Breast epithelium (tissue), 4 donors: ENCODE data around the gene TMEM115. TPM values are rescaled to one million over a fixed set of nuclear protein-coding genes. Genes with fewer than 3 reads are reported as not detected.

Source experiments
- DNase-seq, 2 donors: peaks; one replicate each; pipeline ENCODE4 v3.0.0-alpha.2; 2019; ENCODE audit warnings: low spot score in 2 of 2
- H3K27ac ChIP-seq, 2 donors: fragments of 200-600 bp; sonication (generic) in 1 of 2; one replicate each; pipeline ENCODE4 v1.5.1; 2016 to 2019; ENCODE audit warnings: mild to moderate bottlenecking in 1 of 2
- H3K27me3 ChIP-seq, 2 donors: fragments of 200-600 bp; sonication (generic) in 1 of 2; one replicate each; pipeline versions ENCODE4 v1.5.1 to v1.6.0; 2017 to 2019; ENCODE audit warnings: control low read depth in 1 of 2, mild to moderate bottlenecking in 1 of 2
- H3K36me3 ChIP-seq: fragments of 200-600 bp; one replicate; pipeline ENCODE4 v1.5.1; 2019
- H3K4me1 ChIP-seq, 2 donors: fragments of 200-600 bp; sonication (generic); one replicate each; pipeline ENCODE4 v1.5.1; 2016 to 2019; ENCODE audit warnings: control low read depth in 1 of 2
- H3K4me3 ChIP-seq, 3 donors: fragments of 200-600 bp; sonication (generic); 1 replicate in 2 of 3; 2 replicates in 1 of 3; pipeline ENCODE4 v1.5.1; 2016 to 2019; ENCODE audit warnings: mild to moderate bottlenecking in 3 of 3, moderate library complexity in 2 of 3
- H3K9me3 ChIP-seq, 2 donors: fragments of 200-600 bp; sonication (generic) in 1 of 2; one replicate each; pipeline ENCODE4 v1.5.1; 2016 to 2019; ENCODE audit warnings: control low read depth in 1 of 2
- POLR2A ChIP-seq: fragments of 450-650 bp; IDR thresholded peaks from one replicate; pipeline ENCODE4 v1.6.1; 2016; ENCODE audit warnings: antibody characterized with exemption, mild to moderate bottlenecking, moderate library complexity
- POLR2AphosphoS5 ChIP-seq, 3 donors: sonication (generic); formaldehyde crosslinking; IDR thresholded peaks; one replicate each; pipeline ENCODE4 v1.6.1; 2017; ENCODE audit warnings: antibody characterized with exemption in 3 of 3
- intact Hi-C: fragments of 100-400 bp; cut with DNase I; formaldehyde crosslinking; loops from one replicate; pipeline ENCODE4 v1.15.1; 2023; ENCODE audit warnings: low total_unique reads
- total RNA-seq, 3 donors: library from RNA; depleted of rRNA; stranded (reverse); fragments of >200 nt; gene quantifications; one replicate each; pipeline ENCODE4 v1.1.0, GENCODE V29; 2016
- TF ChIP-seq, protein P1 (sequence below), 3 donors: fragments of 450-650 bp; IDR thresholded peaks; one replicate each; pipeline ENCODE4 v1.5.1; 2016 to 2017; ENCODE audit warnings: antibody characterized with exemption in 3 of 3, mild to moderate bottlenecking in 3 of 3, moderate library complexity in 3 of 3

TMEM115 gene, protein sequence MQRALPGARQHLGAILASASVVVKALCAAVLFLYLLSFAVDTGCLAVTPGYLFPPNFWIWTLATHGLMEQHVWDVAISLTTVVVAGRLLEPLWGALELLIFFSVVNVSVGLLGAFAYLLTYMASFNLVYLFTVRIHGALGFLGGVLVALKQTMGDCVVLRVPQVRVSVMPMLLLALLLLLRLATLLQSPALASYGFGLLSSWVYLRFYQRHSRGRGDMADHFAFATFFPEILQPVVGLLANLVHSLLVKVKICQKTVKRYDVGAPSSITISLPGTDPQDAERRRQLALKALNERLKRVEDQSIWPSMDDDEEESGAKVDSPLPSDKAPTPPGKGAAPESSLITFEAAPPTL
- total RNA-seq, result 10 to 100 TPM; 46.7 to 67.3 (median 47.9) TPM

DNA sequence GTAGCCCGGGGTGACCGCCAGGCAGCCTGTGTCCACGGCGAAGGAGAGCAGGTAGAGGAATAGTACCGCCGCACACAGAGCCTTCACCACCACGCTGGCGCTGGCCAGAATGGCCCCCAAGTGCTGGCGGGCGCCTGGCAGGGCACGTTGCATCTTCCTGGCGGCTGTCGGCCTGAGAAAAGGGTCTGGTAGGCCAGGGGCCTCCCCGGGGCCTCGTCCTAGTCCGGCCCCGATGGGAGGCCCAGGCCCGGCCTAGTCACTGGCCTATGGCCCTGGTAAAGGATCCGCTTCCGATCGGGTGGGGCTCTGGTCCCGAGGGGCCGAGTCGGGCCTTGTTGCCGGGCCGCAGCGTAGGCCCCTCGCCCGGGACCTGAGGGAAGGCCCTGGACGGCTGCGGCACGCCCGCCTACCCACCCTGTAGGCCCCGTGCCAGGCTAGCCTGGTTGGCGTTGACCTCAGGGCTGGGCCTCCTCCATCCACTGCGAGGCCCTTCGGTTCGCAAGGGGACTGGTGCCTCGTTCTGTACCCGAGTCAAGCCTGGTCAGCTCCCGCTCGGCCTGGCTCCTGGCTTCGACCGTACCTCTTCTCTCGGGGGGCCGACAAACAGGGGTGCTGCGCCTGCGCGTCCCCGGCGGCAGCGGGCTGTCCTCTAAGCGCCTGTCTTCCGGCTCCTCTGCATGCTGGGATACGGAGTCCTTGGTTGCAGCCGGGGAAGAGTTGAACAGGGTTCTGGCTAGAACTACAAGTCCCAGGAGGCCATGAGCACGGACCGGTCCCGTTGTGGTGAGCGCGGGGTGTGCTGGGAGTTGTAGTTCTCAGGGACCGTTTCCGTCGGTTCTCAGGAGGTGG, at the start of gene TMEM115:
Gene TMEM115, minus strand, starts transcription at position 611 of the 849 bp plus-strand sequence. Its CDS starts 458 bp downstream, at position 153.
- H3K4me3 ChIP-seq, result peak within 1 kb of the TSS; percentile 69 to 91 (median 74)

DNA sequence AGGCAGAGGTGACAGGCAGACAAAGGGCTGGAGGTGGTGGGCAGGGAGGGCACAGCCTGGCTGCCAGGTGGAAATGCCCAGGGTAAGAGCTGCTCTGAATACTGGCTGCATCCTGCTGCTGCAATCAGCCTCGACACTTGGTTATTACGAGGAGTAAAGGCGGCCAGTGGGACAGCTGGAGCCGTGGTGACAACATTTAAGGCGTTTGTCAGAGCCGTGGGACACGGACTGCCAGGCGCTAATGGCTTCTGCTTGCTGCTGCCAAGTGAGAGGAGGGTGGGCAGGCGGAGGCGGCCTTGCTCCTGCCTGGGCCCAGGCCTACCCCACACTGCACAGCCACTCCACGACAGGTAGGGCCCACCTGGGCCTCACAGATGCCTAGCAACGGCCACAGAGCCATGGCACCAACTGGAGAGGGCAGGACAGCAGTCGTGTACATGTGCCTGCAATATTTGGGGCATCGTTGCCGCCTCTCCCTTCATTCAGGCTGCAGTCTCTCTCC, 49.2 kb upstream of the TMEM115 start:
- DNase-seq, result no peak
- Histone ChIP-seq H3K36me3 (no peaks in the 10 kb centered on the region), H3K9me3 (no peaks in the 10 kb centered on the region), H3K4me3 (no peak overlapping the region), H3K27ac (no peak overlapping the region), H3K27me3 (no peaks in the 10 kb centered on the region), H3K4me1 (no peaks in the 10 kb centered on the region)
- intact Hi-C loops, result no loop called here
- TF ChIP-seq POLR2A, result no peak
- no peak for TF ChIP-seq POLR2AphosphoS5 (IDR thresholded peaks at IDR 0.05)
- TF ChIP-seq, protein P1, sequence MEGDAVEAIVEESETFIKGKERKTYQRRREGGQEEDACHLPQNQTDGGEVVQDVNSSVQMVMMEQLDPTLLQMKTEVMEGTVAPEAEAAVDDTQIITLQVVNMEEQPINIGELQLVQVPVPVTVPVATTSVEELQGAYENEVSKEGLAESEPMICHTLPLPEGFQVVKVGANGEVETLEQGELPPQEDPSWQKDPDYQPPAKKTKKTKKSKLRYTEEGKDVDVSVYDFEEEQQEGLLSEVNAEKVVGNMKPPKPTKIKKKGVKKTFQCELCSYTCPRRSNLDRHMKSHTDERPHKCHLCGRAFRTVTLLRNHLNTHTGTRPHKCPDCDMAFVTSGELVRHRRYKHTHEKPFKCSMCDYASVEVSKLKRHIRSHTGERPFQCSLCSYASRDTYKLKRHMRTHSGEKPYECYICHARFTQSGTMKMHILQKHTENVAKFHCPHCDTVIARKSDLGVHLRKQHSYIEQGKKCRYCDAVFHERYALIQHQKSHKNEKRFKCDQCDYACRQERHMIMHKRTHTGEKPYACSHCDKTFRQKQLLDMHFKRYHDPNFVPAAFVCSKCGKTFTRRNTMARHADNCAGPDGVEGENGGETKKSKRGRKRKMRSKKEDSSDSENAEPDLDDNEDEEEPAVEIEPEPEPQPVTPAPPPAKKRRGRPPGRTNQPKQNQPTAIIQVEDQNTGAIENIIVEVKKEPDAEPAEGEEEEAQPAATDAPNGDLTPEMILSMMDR (IDR thresholded peaks at IDR 0.05), result no peak

More for the DNA sequence above, at the start of gene TMEM115:
- H3K4me1 ChIP-seq, result peaks cover 30 to 32% of the 10 kb centered on the region in 2 donors
- peak; percentile 48 for TF ChIP-seq POLR2A
- TF ChIP-seq, protein P1 (IDR thresholded peaks at IDR 0.05), result no peak
- TF ChIP-seq POLR2AphosphoS5 (IDR thresholded peaks at IDR 0.05), result peak; percentile 68 to 86 (median 72)
- H3K27ac ChIP-seq, result peak within 1 kb of the TSS; percentile 89 to 93
- no peaks in the 10 kb centered on the region for H3K9me3 ChIP-seq
- peaks cover 5% of the 10 kb centered on the region for H3K36me3 ChIP-seq
- peak; percentile 91 to 99 for DNase-seq
- intact Hi-C loops, result no loop called here
- no peaks in the 10 kb centered on the region for H3K27me3 ChIP-seq

DNA sequence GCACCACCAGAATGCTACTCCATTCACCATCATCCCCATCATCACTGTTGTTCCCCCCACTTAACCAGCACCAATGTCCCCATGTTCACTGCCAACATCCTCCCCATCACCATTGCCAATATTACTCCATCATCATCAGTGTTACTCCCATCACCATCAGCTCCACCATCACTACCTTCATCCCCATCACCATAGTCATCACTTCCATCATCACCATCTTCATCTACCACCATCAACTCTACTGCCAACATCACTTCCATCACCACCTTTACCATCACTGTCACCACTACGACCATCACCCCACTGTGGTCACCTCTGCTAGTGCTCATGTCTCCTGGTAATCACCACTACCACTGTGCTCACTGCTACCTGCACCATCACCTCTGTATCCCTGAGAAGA, 47.2 kb upstream of the TMEM115 start:
- Histone ChIP-seq H3K27me3 (no peaks in the 10 kb centered on the region), H3K4me1 (no peaks in the 10 kb centered on the region), H3K36me3 (no peaks in the 10 kb centered on the region), H3K9me3 (no peaks in the 10 kb centered on the region), H3K27ac (no peak overlapping the region), H3K4me3 (no peak overlapping the region)
- DNase-seq, result no peak
- intact Hi-C loops, result no loop called here
- TF ChIP-seq POLR2AphosphoS5 (IDR thresholded peaks at IDR 0.05), result no peak
- TF ChIP-seq, protein P1 (IDR thresholded peaks at IDR 0.05), result no peak
- no peak for TF ChIP-seq POLR2A

DNA sequence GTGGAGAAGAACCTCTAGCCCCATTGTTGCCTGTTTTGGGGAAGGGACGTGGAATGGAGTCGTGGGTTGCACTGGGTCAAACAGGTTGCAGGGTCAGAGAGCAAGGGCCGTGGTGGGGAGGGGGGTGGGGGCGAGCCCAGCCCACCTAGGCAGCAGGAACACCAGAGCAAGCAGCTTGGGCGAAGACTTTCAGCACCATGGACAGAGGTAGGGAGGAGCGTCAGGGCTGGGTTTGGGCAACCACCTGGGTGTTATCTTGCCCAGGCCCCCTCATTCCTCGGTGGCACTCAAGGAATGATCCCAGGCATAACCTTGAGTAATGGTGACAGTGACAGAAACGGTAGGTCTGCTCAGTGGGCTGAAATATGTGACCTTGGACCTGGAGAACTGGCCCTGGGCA, 45.9 kb upstream of the TMEM115 start:
- TF ChIP-seq, protein P1 (IDR thresholded peaks at IDR 0.05), result no peak
- TF ChIP-seq POLR2AphosphoS5 (IDR thresholded peaks at IDR 0.05), result no peak
- TF ChIP-seq POLR2A, result no peak
- H3K27ac ChIP-seq, result no peak overlapping the region
- H3K27me3 ChIP-seq, result no peaks in the 10 kb centered on the region
- DNase-seq, result no peak
- intact Hi-C loops, result no loop called here
- no peaks in the 10 kb centered on the region for H3K4me1 ChIP-seq
- no peak overlapping the region for H3K4me3 ChIP-seq
- H3K9me3 ChIP-seq, result no peaks in the 10 kb centered on the region
- H3K36me3 ChIP-seq, result no peaks in the 10 kb centered on the region
